ENCODE data around the gene TIAM2.
A peak's percentile ranks its signal among the peaks of the same experiment; 100 is the strongest.
"Not testable (repeated sequence)": the region's sequence is repeated elsewhere in the genome, so short reads cannot be mapped to it uniquely, and the experiment has no call there.

Gene TIAM2

GRCh38 chr6:155106456-155107115 is 111.5 kb downstream of the TIAM2 start:
- DNase-seq: no peak

GRCh38 chr6:155107432-155108069 is 112.4 kb downstream of the TIAM2 start:
- DNase-seq: no peak

- DNase-seq: no peak
Measured at GRCh38 chr6:155108070-155108820, 113.1 kb downstream of the TIAM2 start.

- DNase-seq: no peak
Measured at GRCh38 chr6:155110721-155111120, 115.6 kb downstream of the TIAM2 start.

- DNase-seq: no peak
Measured at GRCh38 chr6:155112757-155113156, 117.6 kb downstream of the TIAM2 start.

GRCh38 chr6:155115893-155116570 is 120.9 kb downstream of the TIAM2 start:
- no peak for DNase-seq

- no peak for DNase-seq
Measured at GRCh38 chr6:155116571-155116910, 121.4 kb downstream of the TIAM2 start.

- DNase-seq: no peak
Measured at GRCh38 chr6:155117256-155117655, 122.1 kb downstream of the TIAM2 start.

GRCh38 chr6:155117785-155118184 is 122.7 kb downstream of the TIAM2 start:
- no peak for DNase-seq

GRCh38 chr6:155119201-155119600 is 124.1 kb downstream of the TIAM2 start:
- DNase-seq: not testable (repeated sequence)

- no peak for DNase-seq
Measured at GRCh38 chr6:155120034-155120433, 124.9 kb downstream of the TIAM2 start.

- no peak for DNase-seq
Measured at GRCh38 chr6:155121294-155121693, 126.2 kb downstream of the TIAM2 start.

- DNase-seq: no peak
Measured at GRCh38 chr6:155121699-155122098, 126.6 kb downstream of the TIAM2 start.

- no peak for DNase-seq
Measured at GRCh38 chr6:155122199-155122950, 127.3 kb downstream of the TIAM2 start.

GRCh38 chr6:155123520-155123919 is 128.4 kb downstream of the TIAM2 start:
- DNase-seq: no peak

- no peak for DNase-seq
Measured at GRCh38 chr6:155125906-155126305, 130.8 kb downstream of the TIAM2 start.

- DNase-seq: peak; percentile 82
Measured at GRCh38 chr6:155126727-155127439, 131.8 kb downstream of the TIAM2 start.

- no peak for DNase-seq
Measured at GRCh38 chr6:155128977-155129376, 133.9 kb downstream of the TIAM2 start.

GRCh38 chr6:155129744-155130143 is 134.6 kb downstream of the TIAM2 start:
- no peak for DNase-seq

GRCh38 chr6:155130161-155130853 is 135.2 kb downstream of the TIAM2 start:
- peak; percentile 28 for DNase-seq

- DNase-seq: no peak
Measured at GRCh38 chr6:155132617-155133016, 137.5 kb downstream of the TIAM2 start.
